ENCODE measurements around the gene TSHZ2. TPM values are rescaled to one million over a fixed set of nuclear protein-coding genes. Genes with fewer than 3 reads are reported as not detected.

TSHZ2 gene
- total RNA-seq, 1 donor from 2014 or later = 30.4 TPM

DNA sequence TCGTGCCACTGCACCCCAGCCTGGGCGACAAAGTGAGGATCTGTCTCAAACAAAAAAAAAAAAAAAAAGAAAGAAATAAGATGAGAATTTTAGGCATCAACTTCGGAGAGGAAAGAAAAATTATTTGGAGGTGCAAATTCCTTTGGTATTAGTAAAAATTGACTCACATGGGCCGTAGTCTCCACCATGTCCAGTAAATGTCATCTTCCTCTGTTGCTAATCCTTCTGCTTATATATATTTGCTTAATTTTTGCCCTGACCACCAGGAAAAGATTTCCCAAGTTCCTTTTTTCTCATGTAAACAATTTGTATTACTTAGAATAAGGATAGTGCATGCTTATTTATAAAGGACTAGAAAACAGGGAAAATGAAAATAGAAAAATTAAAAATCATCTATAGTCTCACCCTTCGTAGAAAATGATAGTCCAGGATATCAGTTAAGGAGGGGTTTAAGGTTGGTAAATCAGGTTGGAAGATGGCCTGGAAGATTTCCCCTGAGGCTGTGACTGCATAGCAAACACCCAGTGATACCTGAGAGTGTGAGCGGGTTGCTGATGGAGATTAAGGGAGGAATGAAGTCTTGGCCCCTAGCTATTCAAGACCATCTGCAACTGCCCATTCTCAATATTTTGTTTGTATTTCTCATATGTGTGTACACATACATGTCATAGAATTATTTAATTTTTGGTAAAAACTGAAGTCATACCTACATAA, 380.7 kb downstream of the TSHZ2 start:
- Histone ChIP-seq H3K27me3 (no peaks in the 10 kb centered on the region), H3K9me3 (no peaks in the 10 kb centered on the region), H3K4me3 (no peak overlapping the region), H3K4me1 (no peaks in the 10 kb centered on the region), H3K36me3 (no peaks in the 10 kb centered on the region), H3K27ac (no peak overlapping the region)
- intact Hi-C loops (cut with DNase I) = no loop called here
- TF ChIP-seq, protein P1, sequence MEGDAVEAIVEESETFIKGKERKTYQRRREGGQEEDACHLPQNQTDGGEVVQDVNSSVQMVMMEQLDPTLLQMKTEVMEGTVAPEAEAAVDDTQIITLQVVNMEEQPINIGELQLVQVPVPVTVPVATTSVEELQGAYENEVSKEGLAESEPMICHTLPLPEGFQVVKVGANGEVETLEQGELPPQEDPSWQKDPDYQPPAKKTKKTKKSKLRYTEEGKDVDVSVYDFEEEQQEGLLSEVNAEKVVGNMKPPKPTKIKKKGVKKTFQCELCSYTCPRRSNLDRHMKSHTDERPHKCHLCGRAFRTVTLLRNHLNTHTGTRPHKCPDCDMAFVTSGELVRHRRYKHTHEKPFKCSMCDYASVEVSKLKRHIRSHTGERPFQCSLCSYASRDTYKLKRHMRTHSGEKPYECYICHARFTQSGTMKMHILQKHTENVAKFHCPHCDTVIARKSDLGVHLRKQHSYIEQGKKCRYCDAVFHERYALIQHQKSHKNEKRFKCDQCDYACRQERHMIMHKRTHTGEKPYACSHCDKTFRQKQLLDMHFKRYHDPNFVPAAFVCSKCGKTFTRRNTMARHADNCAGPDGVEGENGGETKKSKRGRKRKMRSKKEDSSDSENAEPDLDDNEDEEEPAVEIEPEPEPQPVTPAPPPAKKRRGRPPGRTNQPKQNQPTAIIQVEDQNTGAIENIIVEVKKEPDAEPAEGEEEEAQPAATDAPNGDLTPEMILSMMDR (IDR thresholded peaks at IDR 0.05) = no peak
- TF ChIP-seq POLR2A (IDR thresholded peaks at IDR 0.05) = no peak
- no peak for TF ChIP-seq POLR2AphosphoS5 (IDR thresholded peaks at IDR 0.05; ENCODE audit: insufficient read depth in 1 of 2, low read depth in 1 of 2)
- DNase-seq (ENCODE audit: extremely low spot score in 2 of 2) = no peak

DNA sequence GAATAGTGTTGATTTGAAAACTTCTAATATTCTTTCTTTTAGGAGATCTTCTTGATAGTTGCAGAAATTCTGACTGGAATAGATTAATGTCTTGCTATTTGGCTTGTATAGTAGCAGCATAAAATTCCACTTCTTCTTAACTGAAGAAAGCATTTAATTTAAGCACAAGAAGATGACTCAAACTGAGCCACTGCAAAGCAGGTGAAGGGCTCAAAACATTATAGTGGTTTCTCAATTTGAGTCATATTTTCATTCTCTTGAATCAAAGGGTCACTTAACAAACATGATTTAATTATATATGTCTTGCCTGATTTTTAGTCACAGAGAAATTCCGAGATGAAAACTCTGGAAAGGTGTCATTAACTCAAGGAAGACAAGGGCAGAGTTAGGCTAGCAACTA, 382.2 kb downstream of the TSHZ2 start:
- intact Hi-C loops (cut with DNase I) = no loop called here
- no peaks in the 10 kb centered on the region for H3K36me3 ChIP-seq
- TF ChIP-seq POLR2AphosphoS5 (IDR thresholded peaks at IDR 0.05; ENCODE audit: insufficient read depth in 1 of 2, low read depth in 1 of 2) (no peak), POLR2A (IDR thresholded peaks at IDR 0.05) (no peak)
- TF ChIP-seq, protein P1 (IDR thresholded peaks at IDR 0.05) = no peak

DNA sequence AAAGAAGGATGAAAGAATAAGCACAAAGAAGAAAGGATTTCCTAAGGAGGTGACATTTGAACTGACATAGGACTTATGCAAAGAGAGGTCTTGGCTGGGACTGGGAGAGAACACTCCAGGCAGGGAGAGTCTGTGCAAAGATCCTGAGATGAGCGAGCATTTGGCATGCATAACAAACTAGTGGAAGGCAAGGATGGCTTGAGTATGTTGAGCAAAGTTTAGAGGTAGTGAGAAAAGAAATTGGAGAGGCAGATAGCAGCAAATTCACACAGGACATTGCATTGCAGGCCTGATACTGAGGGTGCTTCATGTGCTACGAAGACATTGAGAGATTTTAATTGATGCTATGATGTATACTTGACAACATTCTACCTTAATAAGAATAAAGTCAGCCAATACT, 383.6 kb downstream of the TSHZ2 start:
- no peak for DNase-seq (ENCODE audit: extremely low spot score in 2 of 2)
- Histone ChIP-seq H3K4me3 (no peak overlapping the region), H3K27me3 (no peaks in the 10 kb centered on the region), H3K36me3 (no peaks in the 10 kb centered on the region), H3K27ac (no peak overlapping the region), H3K9me3 (no peaks in the 10 kb centered on the region), H3K4me1 (no peaks in the 10 kb centered on the region)
- TF ChIP-seq POLR2A (IDR thresholded peaks at IDR 0.05) (no peak), POLR2AphosphoS5 (IDR thresholded peaks at IDR 0.05; ENCODE audit: insufficient read depth in 1 of 2, low read depth in 1 of 2) (no peak)
- TF ChIP-seq, protein P1 (IDR thresholded peaks at IDR 0.05) = no peak
- intact Hi-C loops (cut with DNase I) = no loop called here

More for the DNA sequence above, 382.2 kb downstream of the TSHZ2 start:
- Histone ChIP-seq H3K9me3 (no peaks in the 10 kb centered on the region), H3K27ac (no peak overlapping the region), H3K27me3 (no peaks in the 10 kb centered on the region), H3K4me1 (no peaks in the 10 kb centered on the region), H3K4me3 (no peak overlapping the region)
- DNase-seq (ENCODE audit: extremely low spot score in 2 of 2) = no peak

DNA sequence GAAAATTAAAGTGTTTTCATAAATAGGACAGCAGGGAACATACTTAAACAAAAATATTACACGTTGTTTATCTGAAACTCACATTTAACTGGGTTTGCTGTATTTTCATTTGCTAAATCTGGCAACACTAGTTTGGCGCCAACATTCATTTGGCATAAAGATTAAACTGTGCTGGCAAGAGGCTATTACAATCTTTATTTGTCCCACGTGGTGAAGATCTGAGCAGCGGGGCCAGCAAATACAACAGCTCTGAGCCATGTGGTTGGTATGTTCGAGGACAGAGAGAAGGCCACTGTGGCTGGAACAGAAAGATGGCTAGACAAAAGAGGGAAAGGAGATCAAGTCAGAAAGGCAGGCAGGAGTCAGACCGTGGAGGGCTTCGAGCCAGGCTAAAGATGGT, 387.3 kb downstream of the TSHZ2 start:
- H3K27ac ChIP-seq = no peak overlapping the region
- no peaks in the 10 kb centered on the region for H3K27me3 ChIP-seq
- no peaks in the 10 kb centered on the region for H3K36me3 ChIP-seq
- intact Hi-C loops (cut with DNase I) = no loop called here
- no peaks in the 10 kb centered on the region for H3K4me1 ChIP-seq
- no peak for DNase-seq (ENCODE audit: extremely low spot score in 2 of 2)
- H3K9me3 ChIP-seq = no peaks in the 10 kb centered on the region
- no peak overlapping the region for H3K4me3 ChIP-seq
- TF ChIP-seq POLR2A (IDR thresholded peaks at IDR 0.05) = no peak
- no peak for TF ChIP-seq POLR2AphosphoS5 (IDR thresholded peaks at IDR 0.05; ENCODE audit: insufficient read depth in 1 of 2, low read depth in 1 of 2)
- TF ChIP-seq, protein P1 (IDR thresholded peaks at IDR 0.05) = no peak

DNA sequence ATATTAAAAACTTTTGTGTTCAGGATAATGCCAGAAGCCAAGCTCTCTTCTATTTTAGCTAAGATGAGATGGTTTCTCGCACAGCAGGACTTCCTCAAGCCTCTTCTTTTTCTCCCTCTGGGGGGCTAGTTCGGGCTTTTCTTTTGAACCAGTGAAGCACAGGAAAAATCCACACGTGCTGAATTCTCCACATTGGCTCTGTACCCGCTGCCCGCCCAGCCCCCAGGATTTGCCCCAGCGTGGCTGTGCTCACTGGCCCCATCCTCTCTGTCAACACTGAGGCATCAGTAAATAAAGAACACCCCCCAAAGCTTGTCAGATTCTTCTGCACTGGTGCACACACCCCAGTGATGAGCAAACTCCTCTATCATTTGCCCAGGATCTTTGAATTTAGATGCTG, 388.7 kb downstream of the TSHZ2 start:
- Histone ChIP-seq H3K4me1 (no peaks in the 10 kb centered on the region), H3K27me3 (no peaks in the 10 kb centered on the region), H3K36me3 (no peaks in the 10 kb centered on the region), H3K9me3 (no peaks in the 10 kb centered on the region), H3K27ac (no peak overlapping the region), H3K4me3 (no peak overlapping the region)
- TF ChIP-seq POLR2A (IDR thresholded peaks at IDR 0.05) = no peak
- TF ChIP-seq, protein P1 (IDR thresholded peaks at IDR 0.05) = no peak
- no peak for TF ChIP-seq POLR2AphosphoS5 (IDR thresholded peaks at IDR 0.05; ENCODE audit: insufficient read depth in 1 of 2, low read depth in 1 of 2)
- intact Hi-C loops (cut with DNase I) = no loop called here
- DNase-seq (ENCODE audit: extremely low spot score in 2 of 2) = no peak

Data from vagina (tissue), 2 donors.